Neuronal stem cell (in vitro differentiated cells): ENCODE results near the gene TRAF3. TPM values are rescaled to one million over a fixed set of nuclear protein-coding genes. Genes with fewer than 3 reads are reported as not detected.

Source experiments
- small RNA-seq: library from polyadenylated mRNA; stranded (forward); fragments of <200 nt; extraction: miRNeasy Mini kit (QIAGEN cat#:217004); gene quantifications from one replicate; pipeline ENCODE3, GENCODE V24; 2013; ENCODE audit not compliant: insufficient read depth

TRAF3 gene

Small RNA genes lying within 50 kb of the gene (small RNA-seq; reads per million reads assigned to genes)
- gene RNU6-1316P: not detected
